Activated naive CD8-positive, alpha-beta T cell treated with anti-CD3 and anti-CD28 coated beads for 36 hours (primary cell): Measurements from ENCODE around the gene FNIP2. TPM values are rescaled to one million over a fixed set of nuclear protein-coding genes. Genes with fewer than 3 reads are reported as not detected.
"Not testable (repeated sequence)": the region's sequence is repeated elsewhere in the genome, so short reads cannot be mapped to it uniquely, and the experiment has no call there.

Source experiments
- DNase-seq: peaks from one replicate; pipeline ENCODE4 v3.0.0; 2021
- H3K27ac Mint-ChIP-seq: one replicate; pipeline ENCODE4 v1.8.0; 2022; ENCODE audit warnings: mild to moderate bottlenecking, moderate library complexity, mixed read lengths
- H3K27me3 Mint-ChIP-seq: one replicate; pipeline ENCODE4 v1.8.0; 2022; ENCODE audit warnings: mild to moderate bottlenecking, mixed read lengths
- H3K36me3 Mint-ChIP-seq: one replicate; pipeline ENCODE4 v1.8.0; 2021; ENCODE audit warnings: mild to moderate bottlenecking, mixed read lengths
- H3K4me1 Mint-ChIP-seq: one replicate; pipeline ENCODE4 v1.8.0; 2021; ENCODE audit warnings: mixed read lengths
- H3K4me3 Mint-ChIP-seq: one replicate; pipeline ENCODE4 v1.8.0; 2022; ENCODE audit warnings: mild to moderate bottlenecking, moderate library complexity, mixed read lengths
- H3K9me3 Mint-ChIP-seq: one replicate; pipeline ENCODE4 v1.8.0; 2022; ENCODE audit warnings: mixed read lengths
- total RNA-seq, 2 experiments: library from RNA; stranded (reverse); gene quantifications; one replicate each; pipeline ENCODE4 v1.2.3, GENCODE V29; 2021

FNIP2 gene
- total RNA-seq, 2 experiments from 2014 or later = 10.9 to 11.5 TPM

- H3K9me3 Mint-ChIP-seq = no peaks in the 10 kb centered on the region
- H3K4me3 Mint-ChIP-seq = no peak overlapping the region
- no peaks in the 10 kb centered on the region for H3K27me3 Mint-ChIP-seq
- DNase-seq = no peak
- H3K4me1 Mint-ChIP-seq = peaks cover 45% of the 10 kb centered on the region
- no peak overlapping the region for H3K27ac Mint-ChIP-seq
- H3K36me3 Mint-ChIP-seq = no peaks in the 10 kb centered on the region
These were observed 55.8 kb downstream of the FNIP2 start for GRCh38 chr4:158824425-158825274.

- H3K36me3 Mint-ChIP-seq = peaks cover 6% of the 10 kb centered on the region
- no peaks in the 10 kb centered on the region for H3K27me3 Mint-ChIP-seq
- no peak overlapping the region for H3K4me3 Mint-ChIP-seq
- DNase-seq = no peak
- no peaks in the 10 kb centered on the region for H3K9me3 Mint-ChIP-seq
- no peak overlapping the region for H3K27ac Mint-ChIP-seq
- peaks cover 36% of the 10 kb centered on the region for H3K4me1 Mint-ChIP-seq
These were observed 56.7 kb downstream of the FNIP2 start for GRCh38 chr4:158825433-158826036.

GRCh38 chr4:158826057-158826456 is 57.2 kb downstream of the FNIP2 start:
- DNase-seq = no peak
- Mint-ChIP-seq H3K4me1 (peaks cover 32% of the 10 kb centered on the region), H3K36me3 (peaks cover 9% of the 10 kb centered on the region), H3K4me3 (no peak overlapping the region), H3K27ac (no peak overlapping the region), H3K27me3 (no peaks in the 10 kb centered on the region), H3K9me3 (no peaks in the 10 kb centered on the region)

GRCh38 chr4:158826882-158827281 is 58.1 kb downstream of the FNIP2 start:
- Mint-ChIP-seq H3K4me3 (no peak overlapping the region), H3K36me3 (peaks cover 10% of the 10 kb centered on the region), H3K27me3 (no peaks in the 10 kb centered on the region), H3K27ac (peak overlapping the region; percentile 14), H3K9me3 (no peaks in the 10 kb centered on the region), H3K4me1 (peaks cover 28% of the 10 kb centered on the region)
- no peak for DNase-seq

- H3K9me3 Mint-ChIP-seq = no peaks in the 10 kb centered on the region
These were observed 58.7 kb downstream of the FNIP2 start for GRCh38 chr4:158827543-158827981.

GRCh38 chr4:158828151-158828550 is 59.3 kb downstream of the FNIP2 start:
- not testable (repeated sequence) for H3K36me3 Mint-ChIP-seq, H3K9me3 Mint-ChIP-seq, DNase-seq, H3K27me3 Mint-ChIP-seq, H3K27ac Mint-ChIP-seq, H3K4me3 Mint-ChIP-seq
- peaks cover 28% of the 10 kb centered on the region for H3K4me1 Mint-ChIP-seq

More at GRCh38 chr4:158827543-158827981, 58.7 kb downstream of the FNIP2 start:
- DNase-seq = no peak
- no peak overlapping the region for H3K4me3 Mint-ChIP-seq
- peaks cover 28% of the 10 kb centered on the region for H3K4me1 Mint-ChIP-seq
- H3K36me3 Mint-ChIP-seq = peaks cover 10% of the 10 kb centered on the region
- H3K27ac Mint-ChIP-seq = no peak overlapping the region
- no peaks in the 10 kb centered on the region for H3K27me3 Mint-ChIP-seq

- no peak for DNase-seq
- no peak overlapping the region for H3K27ac Mint-ChIP-seq
- peaks cover 12% of the 10 kb centered on the region for H3K36me3 Mint-ChIP-seq
- H3K4me1 Mint-ChIP-seq = peaks cover 24% of the 10 kb centered on the region
- no peaks in the 10 kb centered on the region for H3K27me3 Mint-ChIP-seq
- H3K4me3 Mint-ChIP-seq = no peak overlapping the region
- no peaks in the 10 kb centered on the region for H3K9me3 Mint-ChIP-seq
These were observed 60.4 kb downstream of the FNIP2 start for GRCh38 chr4:158829254-158829653.

- H3K27ac Mint-ChIP-seq = no peak overlapping the region
- peaks cover 18% of the 10 kb centered on the region for H3K36me3 Mint-ChIP-seq
- H3K4me3 Mint-ChIP-seq = no peak overlapping the region
- H3K9me3 Mint-ChIP-seq = no peaks in the 10 kb centered on the region
- H3K27me3 Mint-ChIP-seq = no peaks in the 10 kb centered on the region
- H3K4me1 Mint-ChIP-seq = no peaks in the 10 kb centered on the region
- DNase-seq = no peak
These were observed 64.8 kb downstream of the FNIP2 start for GRCh38 chr4:158833602-158834001.

GRCh38 chr4:158835226-158836001 is 66.6 kb downstream of the FNIP2 start:
- no peaks in the 10 kb centered on the region for H3K4me1 Mint-ChIP-seq
- DNase-seq = no peak
- H3K4me3 Mint-ChIP-seq = no peak overlapping the region
- H3K36me3 Mint-ChIP-seq = peaks cover 19% of the 10 kb centered on the region
- H3K27ac Mint-ChIP-seq = no peak overlapping the region
- no peaks in the 10 kb centered on the region for H3K27me3 Mint-ChIP-seq
- H3K9me3 Mint-ChIP-seq = no peaks in the 10 kb centered on the region

GRCh38 chr4:158836002-158836369 is 67.2 kb downstream of the FNIP2 start:
- Mint-ChIP-seq H3K27me3 (no peaks in the 10 kb centered on the region), H3K9me3 (no peaks in the 10 kb centered on the region), H3K36me3 (peaks cover 15% of the 10 kb centered on the region), H3K4me3 (no peak overlapping the region), H3K27ac (no peak overlapping the region), H3K4me1 (no peaks in the 10 kb centered on the region)
- DNase-seq = no peak

GRCh38 chr4:158836828-158837449 is 68.1 kb downstream of the FNIP2 start:
- no peak for DNase-seq
- H3K36me3 Mint-ChIP-seq = peaks cover 14% of the 10 kb centered on the region
- H3K27me3 Mint-ChIP-seq = no peaks in the 10 kb centered on the region
- no peaks in the 10 kb centered on the region for H3K4me1 Mint-ChIP-seq
- no peak overlapping the region for H3K27ac Mint-ChIP-seq
- no peak overlapping the region for H3K4me3 Mint-ChIP-seq
- no peaks in the 10 kb centered on the region for H3K9me3 Mint-ChIP-seq

- no peak for DNase-seq
- Mint-ChIP-seq H3K4me1 (no peaks in the 10 kb centered on the region), H3K4me3 (no peak overlapping the region), H3K27me3 (no peaks in the 10 kb centered on the region), H3K9me3 (no peaks in the 10 kb centered on the region), H3K27ac (no peak overlapping the region), H3K36me3 (peaks cover 14% of the 10 kb centered on the region)
These were observed 68.8 kb downstream of the FNIP2 start for GRCh38 chr4:158837527-158838141.

- H3K4me1 Mint-ChIP-seq = no peaks in the 10 kb centered on the region
- peaks cover 11% of the 10 kb centered on the region for H3K36me3 Mint-ChIP-seq
- H3K27me3 Mint-ChIP-seq = no peaks in the 10 kb centered on the region
- H3K4me3 Mint-ChIP-seq = no peak overlapping the region
- no peak overlapping the region for H3K27ac Mint-ChIP-seq
- no peaks in the 10 kb centered on the region for H3K9me3 Mint-ChIP-seq
- DNase-seq = no peak
These were observed 71.3 kb downstream of the FNIP2 start for GRCh38 chr4:158840131-158840530.

GRCh38 chr4:158841540-158841939 is 72.7 kb downstream of the FNIP2 start:
- Mint-ChIP-seq H3K27ac (no peak overlapping the region), H3K4me3 (no peak overlapping the region), H3K36me3 (peaks cover 8% of the 10 kb centered on the region), H3K27me3 (no peaks in the 10 kb centered on the region), H3K4me1 (no peaks in the 10 kb centered on the region), H3K9me3 (no peaks in the 10 kb centered on the region)
- DNase-seq = no peak
